Measurements from ENCODE around the gene PLA2G4A. TPM values are rescaled to one million over a fixed set of nuclear protein-coding genes. Genes with fewer than 3 reads are reported as not detected.

Gene PLA2G4A
- total and polyA plus RNA-seq, 2 donors (not counting 3 experiments of a cell fraction or from before 2014, with no cell fraction given): 8.2 to 13.3 TPM

GRCh38 chr1:186897008-186897407, 68.3 kb downstream of the PLA2G4A start:
- H2AFZ ChIP-seq (ENCODE audit: low read depth, low read length): no peak overlapping the region
- no peak overlapping the region for H3K27ac ChIP-seq (ENCODE audit: insufficient read depth, low read depth, low read length)
- no TSS peak for BruUV-seq (replicated peaks)

GRCh38 chr1:186899577-186899976, 70.8 kb downstream of the PLA2G4A start:
- no peak for FAIRE-seq
- BruUV-seq (replicated peaks): no TSS peak

More at GRCh38 chr1:186897008-186897407, 68.3 kb downstream of the PLA2G4A start:
- Histone ChIP-seq H4K20me1 (replicated peaks; ENCODE audit: control insufficient read depth, extremely low read depth, insufficient read depth, low read length) (no peaks in the 10 kb centered on the region), H3K9me3 (replicated peaks; ENCODE audit: control insufficient read depth, insufficient read depth, low read length) (no peaks in the 10 kb centered on the region), H3K79me2 (ENCODE audit: control insufficient read depth, insufficient read depth, low read length) (no peaks in the 10 kb centered on the region), H3K4me1 (ENCODE audit: control insufficient read depth, extremely low read depth, insufficient read depth, low read length) (peaks cover 5% of the 10 kb centered on the region), H3K4me2 (ENCODE audit: insufficient read depth, low read length) (no peak overlapping the region), H3K9me1 (replicated peaks; ENCODE audit: control insufficient read depth, extremely low read depth, insufficient read depth, low read length) (no peaks in the 10 kb centered on the region), H3K4me3 (replicated peaks in 1 of 3; ENCODE audit: insufficient read depth in 1 of 3, low read depth in 1 of 3, low read length in 3 of 3) (no peak overlapping the region), H3K9ac (replicated peaks; ENCODE audit: extremely low read depth, insufficient read depth, low read length) (no peak overlapping the region), H3K27me3 (ENCODE audit: control insufficient read depth in 2 of 2, insufficient read depth in 2 of 2, low read length in 2 of 2) (no peaks in the 10 kb centered on the region), H3K36me3 (ENCODE audit: control insufficient read depth in 2 of 2, extremely low read depth in 1 of 2, insufficient read depth in 2 of 2, low read length in 2 of 2) (no peaks in the 10 kb centered on the region)
- CTCF ChIA-PET: interaction anchor here (0.7 kb wide), 1 partner anchor 43 kb away, joined by 3 read pairs; no protein-coding TSS in a partner anchor
- dilution Hi-C loops (cut with MboI; ENCODE audit: extremely low pct_ligation_motif_present, low sequenced_read_pairs) (no loop called here), intact Hi-C loops (cut with micrococcal nuclease) (no loop called here)
- no peak for DNase-seq (ENCODE audit: low read depth, low spot score)
- POLR2A ChIA-PET: interaction anchor here (0.7 kb wide), 1 partner anchor 19 kb away, joined by 4 read pairs; no protein-coding TSS in a partner anchor
- no peak for TF ChIP-seq EZH2 (IDR thresholded peaks at IDR 0.05; ENCODE audit: borderline replicate concordance, low read depth, low read length, severe bottlenecking)
- TF ChIP-seq MAX (IDR thresholded peaks at IDR 0.05; ENCODE audit: insufficient read depth, insufficient read length): no peak
- no peak for TF ChIP-seq POLR2A (IDR thresholded peaks at IDR 0.05; ENCODE audit: low read depth, low read length)
- no peak for TF ChIP-seq POLR2AphosphoS5 (IDR thresholded peaks at IDR 0.05; ENCODE audit: insufficient read depth, low read depth, low read length)
- FAIRE-seq: no peak

More at GRCh38 chr1:186899577-186899976, 70.8 kb downstream of the PLA2G4A start:
- Histone ChIP-seq H3K27me3 (ENCODE audit: control insufficient read depth in 2 of 2, insufficient read depth in 2 of 2, low read length in 2 of 2) (no peaks in the 10 kb centered on the region), H3K9ac (replicated peaks; ENCODE audit: extremely low read depth, insufficient read depth, low read length) (no peak overlapping the region), H2AFZ (ENCODE audit: low read depth, low read length) (no peak overlapping the region), H3K27ac (ENCODE audit: insufficient read depth, low read depth, low read length) (no peak overlapping the region), H3K36me3 (ENCODE audit: control insufficient read depth in 2 of 2, extremely low read depth in 1 of 2, insufficient read depth in 2 of 2, low read length in 2 of 2) (no peaks in the 10 kb centered on the region), H3K4me2 (ENCODE audit: insufficient read depth, low read length) (no peak overlapping the region), H3K79me2 (ENCODE audit: control insufficient read depth, insufficient read depth, low read length) (no peaks in the 10 kb centered on the region), H3K9me3 (replicated peaks; ENCODE audit: control insufficient read depth, insufficient read depth, low read length) (no peaks in the 10 kb centered on the region), H4K20me1 (replicated peaks; ENCODE audit: control insufficient read depth, extremely low read depth, insufficient read depth, low read length) (no peaks in the 10 kb centered on the region), H3K9me1 (replicated peaks; ENCODE audit: control insufficient read depth, extremely low read depth, insufficient read depth, low read length) (no peaks in the 10 kb centered on the region), H3K4me1 (ENCODE audit: control insufficient read depth, extremely low read depth, insufficient read depth, low read length) (peaks cover 5% of the 10 kb centered on the region), H3K4me3 (replicated peaks in 1 of 3; ENCODE audit: insufficient read depth in 1 of 3, low read depth in 1 of 3, low read length in 3 of 3) (no peak overlapping the region)
- CTCF ChIA-PET: no interaction called here
- intact Hi-C loops (cut with micrococcal nuclease): no loop called here
- POLR2A ChIA-PET: no interaction called here
- no peak for DNase-seq (ENCODE audit: low read depth, low spot score)
- dilution Hi-C loops (cut with MboI; ENCODE audit: extremely low pct_ligation_motif_present, low sequenced_read_pairs): no loop called here
- no peak for TF ChIP-seq POLR2A (IDR thresholded peaks at IDR 0.05; ENCODE audit: low read depth, low read length)
- TF ChIP-seq FOS (IDR thresholded peaks at IDR 0.05; ENCODE audit: borderline replicate concordance, insufficient read depth, low read length): no peak
- no peak for TF ChIP-seq POLR2AphosphoS5 (IDR thresholded peaks at IDR 0.05; ENCODE audit: insufficient read depth, low read depth, low read length)
- no peak for TF ChIP-seq MYC (IDR thresholded peaks at IDR 0.05; ENCODE audit: low read depth, low read length)
- TF ChIP-seq CTCF (IDR thresholded peaks at IDR 0.05; ENCODE audit: extremely low read depth in 1 of 2, insufficient read depth in 1 of 2, low read depth in 1 of 2, low read length in 2 of 2): no peak
- no peak for TF ChIP-seq GATA2 (IDR thresholded peaks at IDR 0.05; ENCODE audit: insufficient read depth, insufficient read length, low read depth, low read length)
- no peak for TF ChIP-seq JUN (IDR thresholded peaks at IDR 0.05; ENCODE audit: borderline replicate concordance, insufficient read depth, insufficient read length, low read depth)
- TF ChIP-seq EZH2 (IDR thresholded peaks at IDR 0.05; ENCODE audit: borderline replicate concordance, low read depth, low read length, severe bottlenecking): no peak
- no peak for TF ChIP-seq MAX (IDR thresholded peaks at IDR 0.05; ENCODE audit: insufficient read depth, insufficient read length)
